GM21423 (cell line): ENCODE results near the gene ANTKMT.

Experiments
- ATAC-seq: cut with Tn5 transposase; IDR thresholded peaks from one replicate; pipeline ENCODE4 v1.9.1; 2021; ENCODE audit warnings: mild to moderate bottlenecking, moderate library complexity; ENCODE audit not compliant: unreplicated experiment

ANTKMT gene

GRCh38 chr16:761625-762513 lies 40.9 kb downstream of the ANTKMT start:
- no peak for ATAC-seq

GRCh38 chr16:762595-763268 lies 41.8 kb downstream of the ANTKMT start:
- no peak for ATAC-seq

- no peak for ATAC-seq
Measured at GRCh38 chr16:763369-764183, 42.6 kb downstream of the ANTKMT start.

GRCh38 chr16:764184-764750 lies 43.3 kb downstream of the ANTKMT start:
- no peak for ATAC-seq

GRCh38 chr16:764848-765487 lies 44.0 kb downstream of the ANTKMT start:
- ATAC-seq, result no peak

- ATAC-seq, result no peak
Measured at GRCh38 chr16:765488-765865, 44.5 kb downstream of the ANTKMT start.

- no peak for ATAC-seq
Measured at GRCh38 chr16:766008-766819, 45.3 kb downstream of the ANTKMT start.

- no peak for ATAC-seq
Measured at GRCh38 chr16:766820-767640, 46.1 kb downstream of the ANTKMT start.

GRCh38 chr16:767743-768235 lies 46.8 kb downstream of the ANTKMT start:
- ATAC-seq, result no peak

- ATAC-seq, result no peak
Measured at GRCh38 chr16:768428-768827, 47.5 kb downstream of the ANTKMT start.

GRCh38 chr16:769184-769784 lies 48.3 kb downstream of the ANTKMT start:
- no peak for ATAC-seq

GRCh38 chr16:769934-770333 lies 49.0 kb downstream of the ANTKMT start:
- ATAC-seq, result no peak

GRCh38 chr16:770411-770810 lies 49.5 kb downstream of the ANTKMT start:
- ATAC-seq, result no peak
